ENCODE data around the gene ERG.

Gene ERG

GRCh38 chr21:38340131-38340530 lies 158.1 kb downstream of the ERG start:
- H3K4me1 ChIP-seq (ENCODE audit: control insufficient read depth, insufficient read depth, low read length, unreplicated experiment): peaks cover 27% of the 10 kb centered on the region
- no peaks in the 10 kb centered on the region for H3K79me2 ChIP-seq (ENCODE audit: control insufficient read depth, insufficient read depth, low read length, unreplicated experiment)
- H3K36me3 ChIP-seq (ENCODE audit: insufficient read depth, low read length): no peaks in the 10 kb centered on the region
- H3K27ac ChIP-seq (ENCODE audit: low read depth, low read length): no peak overlapping the region
- no peak overlapping the region for H3K4me3 ChIP-seq (ENCODE audit: low read depth, low read length)
- H2AFZ ChIP-seq (ENCODE audit: low read length, unreplicated experiment): no peak overlapping the region
- no peaks in the 10 kb centered on the region for H3K27me3 ChIP-seq (ENCODE audit: insufficient read depth, low read length)

- H3K4me3 ChIP-seq (ENCODE audit: low read depth, low read length): no peak overlapping the region
- no peaks in the 10 kb centered on the region for H3K79me2 ChIP-seq (ENCODE audit: control insufficient read depth, insufficient read depth, low read length, unreplicated experiment)
- no peak overlapping the region for H2AFZ ChIP-seq (ENCODE audit: low read length, unreplicated experiment)
- no peaks in the 10 kb centered on the region for H3K36me3 ChIP-seq (ENCODE audit: insufficient read depth, low read length)
- H3K27me3 ChIP-seq (ENCODE audit: insufficient read depth, low read length): no peaks in the 10 kb centered on the region
- H3K4me1 ChIP-seq (ENCODE audit: control insufficient read depth, insufficient read depth, low read length, unreplicated experiment): peaks cover 12% of the 10 kb centered on the region
- H3K27ac ChIP-seq (ENCODE audit: low read depth, low read length): no peak overlapping the region
These were observed 160.5 kb downstream of the ERG start for GRCh38 chr21:38337793-38338192.

- Histone ChIP-seq H3K4me1 (ENCODE audit: control insufficient read depth, insufficient read depth, low read length, unreplicated experiment) (no peaks in the 10 kb centered on the region), H3K4me3 (ENCODE audit: low read depth, low read length) (no peak overlapping the region), H3K79me2 (ENCODE audit: control insufficient read depth, insufficient read depth, low read length, unreplicated experiment) (no peaks in the 10 kb centered on the region), H2AFZ (ENCODE audit: low read length, unreplicated experiment) (no peak overlapping the region), H3K27ac (ENCODE audit: low read depth, low read length) (no peak overlapping the region), H3K27me3 (ENCODE audit: insufficient read depth, low read length) (no peaks in the 10 kb centered on the region), H3K36me3 (ENCODE audit: insufficient read depth, low read length) (no peaks in the 10 kb centered on the region)
These were observed 163.4 kb downstream of the ERG start for GRCh38 chr21:38334866-38335265.

- Histone ChIP-seq H3K27ac (ENCODE audit: low read depth, low read length) (no peak overlapping the region), H3K27me3 (ENCODE audit: insufficient read depth, low read length) (no peaks in the 10 kb centered on the region), H3K4me3 (ENCODE audit: low read depth, low read length) (no peak overlapping the region), H3K4me1 (ENCODE audit: control insufficient read depth, insufficient read depth, low read length, unreplicated experiment) (no peaks in the 10 kb centered on the region), H2AFZ (ENCODE audit: low read length, unreplicated experiment) (no peak overlapping the region), H3K36me3 (ENCODE audit: insufficient read depth, low read length) (no peaks in the 10 kb centered on the region), H3K79me2 (ENCODE audit: control insufficient read depth, insufficient read depth, low read length, unreplicated experiment) (no peaks in the 10 kb centered on the region)
These were observed 164.7 kb downstream of the ERG start for GRCh38 chr21:38333301-38334272.

- Histone ChIP-seq H3K79me2 (ENCODE audit: control insufficient read depth, insufficient read depth, low read length, unreplicated experiment) (no peaks in the 10 kb centered on the region), H3K36me3 (ENCODE audit: insufficient read depth, low read length) (no peaks in the 10 kb centered on the region), H3K27ac (ENCODE audit: low read depth, low read length) (no peak overlapping the region), H3K4me3 (ENCODE audit: low read depth, low read length) (no peak overlapping the region), H2AFZ (ENCODE audit: low read length, unreplicated experiment) (no peak overlapping the region), H3K4me1 (ENCODE audit: control insufficient read depth, insufficient read depth, low read length, unreplicated experiment) (peaks cover 5% of the 10 kb centered on the region), H3K27me3 (ENCODE audit: insufficient read depth, low read length) (no peaks in the 10 kb centered on the region)
These were observed 167.6 kb downstream of the ERG start for GRCh38 chr21:38330666-38331065.

All from ACC112 (cell line).